Stimulated activated naive CD8-positive, alpha-beta T cell treated with anti-CD3 and anti-CD28 coated beads, Interleukin-15, amount 100 ng/mL, for 72 hours (primary cell): ENCODE data around the gene ZBTB20.

ENCODE experiments used
- ATAC-seq: fragments of 150-1000 bp; cut with Tn5 transposase; 2 replicates; pipeline ENCODE4 v1.10.0; 2021; ENCODE audit warnings: mild to moderate bottlenecking, moderate library complexity
- DNase-seq, 2 donors: peaks; one replicate each; pipeline ENCODE4 v3.0.0; 2021 to 2022
- H3K27ac Mint-ChIP-seq, 2 donors: one replicate each; pipeline ENCODE4 v1.8.0; 2022; ENCODE audit warnings: mild to moderate bottlenecking in 2 of 2, mixed read lengths in 2 of 2, moderate library complexity in 2 of 2
- H3K27me3 Mint-ChIP-seq: one replicate; pipeline ENCODE4 v1.8.0; 2022; ENCODE audit warnings: mixed read lengths
- H3K4me1 Mint-ChIP-seq: one replicate; pipeline ENCODE4 v1.8.0; 2022; ENCODE audit warnings: mild to moderate bottlenecking, mixed read lengths
- H3K4me3 Mint-ChIP-seq, 2 donors: one replicate each; pipeline ENCODE4 v1.8.0; 2022; ENCODE audit warnings: mild to moderate bottlenecking in 2 of 2, mixed read lengths in 2 of 2, moderate library complexity in 1 of 2
- H3K9me3 Mint-ChIP-seq, 2 donors: one replicate each; pipeline ENCODE4 v1.8.0; 2022; ENCODE audit warnings: mixed read lengths in 2 of 2

ZBTB20 gene

GRCh38 chr3:114893361-114893760 lies 253.7 kb downstream of the ZBTB20 start:
- DNase-seq = no peak
- Mint-ChIP-seq H3K4me1 (no peaks in the 10 kb centered on the region), H3K27me3 (no peaks in the 10 kb centered on the region), H3K4me3 (no peak overlapping the region), H3K9me3 (no peaks in the 10 kb centered on the region), H3K27ac (no peak overlapping the region)
- ATAC-seq = no peak

GRCh38 chr3:114892880-114893279 lies 254.2 kb downstream of the ZBTB20 start:
- Mint-ChIP-seq H3K4me1 (peaks cover 2% of the 10 kb centered on the region), H3K27me3 (no peaks in the 10 kb centered on the region), H3K9me3 (no peaks in the 10 kb centered on the region), H3K4me3 (no peak overlapping the region), H3K27ac (no peak overlapping the region)
- DNase-seq = no peak
- no peak for ATAC-seq

GRCh38 chr3:114892131-114892879 lies 254.8 kb downstream of the ZBTB20 start:
- ATAC-seq = no peak
- Mint-ChIP-seq H3K4me1 (peaks cover 7% of the 10 kb centered on the region), H3K9me3 (no peaks in the 10 kb centered on the region), H3K27me3 (no peaks in the 10 kb centered on the region), H3K27ac (no peak overlapping the region), H3K4me3 (no peak overlapping the region)
- DNase-seq = no peak

GRCh38 chr3:114887806-114888205 lies 259.3 kb downstream of the ZBTB20 start:
- H3K4me1 Mint-ChIP-seq = peaks cover 8% of the 10 kb centered on the region
- no peak overlapping the region for H3K4me3 Mint-ChIP-seq
- H3K27me3 Mint-ChIP-seq = no peaks in the 10 kb centered on the region
- DNase-seq (no peak), ATAC-seq (no peak)
- H3K27ac Mint-ChIP-seq = no peak overlapping the region
- H3K9me3 Mint-ChIP-seq = no peaks in the 10 kb centered on the region

- Mint-ChIP-seq H3K9me3 (no peaks in the 10 kb centered on the region), H3K27ac (no peak overlapping the region), H3K4me1 (peaks cover 8% of the 10 kb centered on the region), H3K4me3 (no peak overlapping the region), H3K27me3 (no peaks in the 10 kb centered on the region)
- ATAC-seq (no peak), DNase-seq (no peak)
Observed at GRCh38 chr3:114886905-114887304, 260.2 kb downstream of the ZBTB20 start.

- Mint-ChIP-seq H3K27ac (peak overlapping the region in 1 of 2 donors; percentile 27), H3K4me3 (no peak overlapping the region), H3K9me3 (no peaks in the 10 kb centered on the region), H3K27me3 (no peaks in the 10 kb centered on the region), H3K4me1 (peaks cover 18% of the 10 kb centered on the region)
- ATAC-seq (no peak), DNase-seq (no peak)
Observed at GRCh38 chr3:114884213-114884923, 262.7 kb downstream of the ZBTB20 start.

- Mint-ChIP-seq H3K27me3 (no peaks in the 10 kb centered on the region), H3K27ac (no peak overlapping the region), H3K4me1 (peaks cover 22% of the 10 kb centered on the region), H3K9me3 (no peaks in the 10 kb centered on the region), H3K4me3 (no peak overlapping the region)
- ATAC-seq = no peak
- DNase-seq = no peak
Observed at GRCh38 chr3:114880078-114880477, 267.0 kb downstream of the ZBTB20 start.

- H3K9me3 Mint-ChIP-seq = no peaks in the 10 kb centered on the region
- DNase-seq (no peak), ATAC-seq (no peak)
- no peak overlapping the region for H3K27ac Mint-ChIP-seq
- no peak overlapping the region for H3K4me3 Mint-ChIP-seq
- H3K27me3 Mint-ChIP-seq = no peaks in the 10 kb centered on the region
- H3K4me1 Mint-ChIP-seq = peaks cover 22% of the 10 kb centered on the region
Observed at GRCh38 chr3:114879059-114880031, 267.7 kb downstream of the ZBTB20 start.

- no peak overlapping the region for H3K4me3 Mint-ChIP-seq
- H3K27ac Mint-ChIP-seq = no peak overlapping the region
- ATAC-seq = no peak
- no peaks in the 10 kb centered on the region for H3K9me3 Mint-ChIP-seq
- H3K27me3 Mint-ChIP-seq = no peaks in the 10 kb centered on the region
- H3K4me1 Mint-ChIP-seq = peaks cover 22% of the 10 kb centered on the region
- no peak for DNase-seq
Observed at GRCh38 chr3:114878114-114878839, 268.8 kb downstream of the ZBTB20 start.

- DNase-seq (no peak), ATAC-seq (no peak)
- no peaks in the 10 kb centered on the region for H3K9me3 Mint-ChIP-seq
- H3K4me3 Mint-ChIP-seq = no peak overlapping the region
- H3K27me3 Mint-ChIP-seq = no peaks in the 10 kb centered on the region
- H3K4me1 Mint-ChIP-seq = peaks cover 22% of the 10 kb centered on the region
- no peak overlapping the region for H3K27ac Mint-ChIP-seq
Observed at GRCh38 chr3:114877378-114878113, 269.5 kb downstream of the ZBTB20 start.

- no peak for ATAC-seq
- Mint-ChIP-seq H3K27ac (no peak overlapping the region), H3K4me3 (no peak overlapping the region), H3K27me3 (no peaks in the 10 kb centered on the region), H3K4me1 (peaks cover 20% of the 10 kb centered on the region), H3K9me3 (peaks cover 0 to 5% of the 10 kb centered on the region in 2 donors)
- DNase-seq = no peak
Observed at GRCh38 chr3:114874522-114874971, 272.5 kb downstream of the ZBTB20 start.

GRCh38 chr3:114873591-114873990 lies 273.5 kb downstream of the ZBTB20 start:
- ATAC-seq (no peak), DNase-seq (no peak)
- peaks cover 0 to 5% of the 10 kb centered on the region in 2 donors for H3K9me3 Mint-ChIP-seq
- H3K27me3 Mint-ChIP-seq = no peaks in the 10 kb centered on the region
- H3K4me3 Mint-ChIP-seq = no peak overlapping the region
- H3K4me1 Mint-ChIP-seq = peaks cover 11% of the 10 kb centered on the region
- no peak overlapping the region for H3K27ac Mint-ChIP-seq

- Mint-ChIP-seq H3K27ac (no peak overlapping the region), H3K4me1 (peaks cover 9% of the 10 kb centered on the region), H3K27me3 (no peaks in the 10 kb centered on the region), H3K4me3 (no peak overlapping the region), H3K9me3 (peaks cover 0 to 5% of the 10 kb centered on the region in 2 donors)
- ATAC-seq (no peak), DNase-seq (no peak)
Observed at GRCh38 chr3:114872588-114872987, 274.5 kb downstream of the ZBTB20 start.

- no peak for DNase-seq
- no peak overlapping the region for H3K27ac Mint-ChIP-seq
- peaks cover 12% of the 10 kb centered on the region for H3K4me1 Mint-ChIP-seq
- ATAC-seq = no peak
- H3K27me3 Mint-ChIP-seq = no peaks in the 10 kb centered on the region
- H3K4me3 Mint-ChIP-seq = no peak overlapping the region
- H3K9me3 Mint-ChIP-seq = peaks cover 0 to 5% of the 10 kb centered on the region in 2 donors
Observed at GRCh38 chr3:114872050-114872449, 275.0 kb downstream of the ZBTB20 start.
